Measurements from ENCODE around the gene TRPM2. TPM values are rescaled to one million over a fixed set of nuclear protein-coding genes. Genes with fewer than 3 reads are reported as not detected.

The TRPM2 gene
- total RNA-seq, 1 donor from 2014 or later = not detected

DNA sequence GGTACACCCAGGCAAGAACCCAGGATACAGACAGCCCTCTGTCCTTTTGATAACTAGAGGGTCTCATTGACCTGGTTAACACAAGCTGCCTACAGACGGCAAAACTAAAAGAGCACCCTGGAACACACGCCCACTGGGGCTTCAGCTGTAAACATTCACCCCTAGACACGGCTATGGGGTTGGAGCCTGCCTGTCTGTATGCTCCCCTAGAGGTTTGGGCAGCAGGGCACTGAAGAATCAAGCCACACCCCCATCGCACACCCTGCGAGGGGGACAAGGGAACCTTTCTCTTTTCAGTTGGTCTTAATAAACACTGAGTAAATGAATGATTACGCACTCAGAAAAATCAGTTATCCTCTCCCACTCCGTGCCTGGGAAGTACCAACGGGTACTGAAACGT lies 137.4 kb downstream of the TRPM2 start:
- H3K36me3 Mint-ChIP-seq (ENCODE audit: unreplicated experiment) = peaks cover 3% of the 10 kb centered on the region
- no peak overlapping the region for H3K27ac Mint-ChIP-seq (ENCODE audit: unreplicated experiment)
- DNase-seq (ENCODE audit: extremely low spot score, unreplicated experiment) = no peak
- TF ChIP-seq, protein P1, sequence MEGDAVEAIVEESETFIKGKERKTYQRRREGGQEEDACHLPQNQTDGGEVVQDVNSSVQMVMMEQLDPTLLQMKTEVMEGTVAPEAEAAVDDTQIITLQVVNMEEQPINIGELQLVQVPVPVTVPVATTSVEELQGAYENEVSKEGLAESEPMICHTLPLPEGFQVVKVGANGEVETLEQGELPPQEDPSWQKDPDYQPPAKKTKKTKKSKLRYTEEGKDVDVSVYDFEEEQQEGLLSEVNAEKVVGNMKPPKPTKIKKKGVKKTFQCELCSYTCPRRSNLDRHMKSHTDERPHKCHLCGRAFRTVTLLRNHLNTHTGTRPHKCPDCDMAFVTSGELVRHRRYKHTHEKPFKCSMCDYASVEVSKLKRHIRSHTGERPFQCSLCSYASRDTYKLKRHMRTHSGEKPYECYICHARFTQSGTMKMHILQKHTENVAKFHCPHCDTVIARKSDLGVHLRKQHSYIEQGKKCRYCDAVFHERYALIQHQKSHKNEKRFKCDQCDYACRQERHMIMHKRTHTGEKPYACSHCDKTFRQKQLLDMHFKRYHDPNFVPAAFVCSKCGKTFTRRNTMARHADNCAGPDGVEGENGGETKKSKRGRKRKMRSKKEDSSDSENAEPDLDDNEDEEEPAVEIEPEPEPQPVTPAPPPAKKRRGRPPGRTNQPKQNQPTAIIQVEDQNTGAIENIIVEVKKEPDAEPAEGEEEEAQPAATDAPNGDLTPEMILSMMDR (IDR thresholded peaks at IDR 0.05) = no peak
- H3K4me1 Mint-ChIP-seq (ENCODE audit: unreplicated experiment) = no peaks in the 10 kb centered on the region
- H3K9me3 Mint-ChIP-seq (ENCODE audit: unreplicated experiment) = peaks cover 14% of the 10 kb centered on the region
- H3K4me3 Mint-ChIP-seq (ENCODE audit: unreplicated experiment) = no peak overlapping the region
- H3K27me3 Mint-ChIP-seq (ENCODE audit: unreplicated experiment) = peaks cover 9% of the 10 kb centered on the region

Other genes with a start within 250 kb of the TRPM2 start
- gene PWP2, start 246.2 kb upstream of the TRPM2 start, total RNA-seq = 0.75 and 2.2 TPM in 2 replicates
- 8.2 and 9.4 TPM in 2 replicates for gene GATD3, start 219.9 kb upstream of the TRPM2 start, total RNA-seq
- 9.6 and 10.5 TPM in 2 replicates for gene ICOSLG, start 112.7 kb upstream of the TRPM2 start, total RNA-seq
- not detected in 2 replicates for gene DNMT3L, start 91.7 kb upstream of the TRPM2 start, total RNA-seq
- not detected in 2 replicates for gene AIRE, start 67.7 kb upstream of the TRPM2 start, total RNA-seq
- 138 and 143 TPM in 2 replicates for gene PFKL, start 53.6 kb upstream of the TRPM2 start, total RNA-seq
- 23.0 and 23.4 TPM in 2 replicates for gene CFAP410, start 14.2 kb upstream of the TRPM2 start, total RNA-seq
- gene LRRC3, start 101.9 kb downstream of the TRPM2 start, total RNA-seq = 4.0 and 4.2 TPM in 2 replicates
- gene KRTAP10-1, start 186.6 kb downstream of the TRPM2 start, total RNA-seq = not detected in 2 replicates
- not detected in 2 replicates for gene KRTAP10-2, start 197.9 kb downstream of the TRPM2 start, total RNA-seq
- gene KRTAP10-3, start 205.2 kb downstream of the TRPM2 start, total RNA-seq = not detected in 2 replicates
- not detected in 2 replicates for gene KRTAP10-4, start 220.1 kb downstream of the TRPM2 start, total RNA-seq
- not detected in 2 replicates for gene KRTAP10-5, start 227.0 kb downstream of the TRPM2 start, total RNA-seq
- not detected in 2 replicates for gene KRTAP10-6, start 238.9 kb downstream of the TRPM2 start, total RNA-seq
- gene KRTAP10-7, start 247.0 kb downstream of the TRPM2 start, total RNA-seq = not detected in 2 replicates

Data from osteocyte (in vitro differentiated cells).